Measurements from ENCODE around the gene KLHDC8A. TPM values are rescaled to one million over a fixed set of nuclear protein-coding genes. Genes with fewer than 3 reads are reported as not detected.

Gene KLHDC8A
- total and polyA plus RNA-seq, 9 of the 15 experiments (the other 6 are each of a cell fraction or from before 2014, with no cell fraction given) = 0.01 to 0.54 (median 0.04) TPM; not detected in 6

DNA sequence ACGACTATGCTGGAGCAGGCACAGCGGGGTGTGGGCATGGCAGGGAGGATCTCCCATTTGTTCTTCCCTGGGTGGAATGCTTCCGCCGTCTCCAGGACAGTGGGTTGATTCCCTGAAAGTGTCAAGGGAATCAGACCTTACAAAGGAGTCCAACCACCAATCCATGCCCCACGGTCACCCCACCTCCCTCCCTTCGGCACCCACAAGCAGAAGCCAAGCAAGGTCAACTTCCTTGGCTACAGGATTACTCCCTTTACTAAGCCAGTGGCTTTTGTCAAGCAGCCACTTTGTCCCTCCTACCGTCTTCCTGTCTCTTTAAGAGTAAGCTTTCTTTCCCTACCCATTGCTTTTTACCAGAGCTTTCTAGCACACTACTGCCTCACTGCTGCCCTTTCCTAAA is 19.2 kb downstream of the KLHDC8A start:
- ChIA-PET CTCF (ENCODE audit: low intra/inter-chr PET ratio) (interaction anchor here (2.8 kb wide), 1 partner anchor 186 kb away, joined by 28 read pairs; no protein-coding TSS in a partner anchor), POLR2A (interaction anchor here (0.6 to 1.1 kb wide), 2 partner anchors 12 to 69 kb away, joined by 3 to 4 read pairs; no protein-coding TSS in a partner anchor)
- H3K9me1 ChIP-seq (ENCODE audit: control insufficient read depth, insufficient read depth, low read length) = no peaks in the 10 kb centered on the region
- no peaks in the 10 kb centered on the region for H3K36me3 ChIP-seq (ENCODE audit: control insufficient read depth, insufficient read depth, low read length)
- no peak overlapping the region for H3K27ac ChIP-seq (ENCODE audit: extremely low read depth, low read depth, low read length)
- FAIRE-seq = no peak
- no peak overlapping the region for H3K4me3 ChIP-seq
- no TSS peak for BruUV-seq (replicated peaks)
- H4K20me1 ChIP-seq (replicated peaks; ENCODE audit: control insufficient read depth, insufficient read depth, low read length) = peaks cover 4% of the 10 kb centered on the region; the same call in 1 of the 2 replicates
- H3K4me2 ChIP-seq (ENCODE audit: insufficient read depth, low read length) = no peak overlapping the region
- intact Hi-C loops (cut with micrococcal nuclease) (no loop called here), in situ Hi-C loops (cut with MboI) (no loop called here)
- ATAC-seq = no peak
- H3K9me3 ChIP-seq (replicated peaks; ENCODE audit: control insufficient read depth, insufficient read depth, low read depth, low read length) = no peaks in the 10 kb centered on the region
- no peak overlapping the region for H3K9ac ChIP-seq (ENCODE audit: insufficient read depth in 1 of 2, low read depth in 2 of 2, low read length in 2 of 2)
- WGBS (ENCODE audit: insufficient coverage, low coverage, missing lambda C conversion rate) = under 1% methylated on average over 7 of the region's 7 CpGs
- peaks cover 11 to 52% of the 10 kb centered on the region in 2 experiments for H3K27me3 ChIP-seq (ENCODE audit: control insufficient read depth in 2 of 2, insufficient read depth in 2 of 2, low read length in 2 of 2)
- H3K79me2 ChIP-seq (ENCODE audit: control insufficient read depth, insufficient read depth, low read length) = no peaks in the 10 kb centered on the region
- H2AFZ ChIP-seq (ENCODE audit: low read depth, low read length) = no peak overlapping the region
- no peak for DNase-seq (ENCODE audit: extremely low read depth in 1 of 4, low spot score in 3 of 4)
- no peak for TF ChIP-seq BCOR (IDR thresholded peaks at IDR 0.05)
- no peaks in the 10 kb centered on the region for H3K4me1 ChIP-seq (replicated peaks in 1 of 2; ENCODE audit: control insufficient read depth in 2 of 2, insufficient read depth in 2 of 2, low read length in 2 of 2)

DNA sequence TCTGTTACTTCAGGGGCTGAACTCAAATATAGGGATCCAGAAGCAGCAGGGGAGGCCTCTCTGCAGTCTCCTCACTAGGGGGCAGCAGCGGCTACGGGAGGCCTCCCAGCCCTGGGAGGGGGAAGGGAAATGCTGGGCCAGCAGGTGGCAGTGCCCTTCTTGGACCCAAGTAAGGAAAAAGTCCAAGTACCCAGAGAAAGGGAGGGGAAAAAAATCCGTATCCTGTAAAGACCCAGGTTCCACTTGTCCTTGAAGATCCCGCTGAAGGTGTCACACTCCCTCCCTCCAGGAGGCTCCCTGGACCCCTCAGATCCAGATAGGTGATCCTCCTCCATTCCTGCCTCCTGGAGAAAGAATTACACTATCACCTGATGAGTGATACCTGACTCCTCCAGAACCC is 21.0 kb downstream of the KLHDC8A start:
- peak; percentile 80 for FAIRE-seq
- no peak overlapping the region for H3K27ac ChIP-seq (ENCODE audit: extremely low read depth, low read depth, low read length)
- H3K9me1 ChIP-seq (ENCODE audit: control insufficient read depth, insufficient read depth, low read length) = no peaks in the 10 kb centered on the region
- ATAC-seq = peak; percentile 97
- peak; percentile 83 to 92 (median 88) for DNase-seq (ENCODE audit: extremely low read depth in 1 of 4, low spot score in 3 of 4)
- ChIA-PET CTCF (ENCODE audit: low intra/inter-chr PET ratio) (interaction anchor here (0.6 to 2.8 kb wide), 9 partner anchors 8 to 528 kb away, joined by 3 to 28 read pairs (median 5); no protein-coding TSS in a partner anchor), POLR2A (interaction anchor here (1.0 kb wide), 1 partner anchor 189 kb away, joined by 3 read pairs; no protein-coding TSS in a partner anchor)
- H3K4me1 ChIP-seq (replicated peaks in 1 of 2; ENCODE audit: control insufficient read depth in 2 of 2, insufficient read depth in 2 of 2, low read length in 2 of 2) = no peaks in the 10 kb centered on the region
- no peak overlapping the region for H3K4me3 ChIP-seq
- no peaks in the 10 kb centered on the region; the same call in 1 of the 2 replicates for H4K20me1 ChIP-seq (replicated peaks; ENCODE audit: control insufficient read depth, insufficient read depth, low read length)
- H3K4me2 ChIP-seq (ENCODE audit: insufficient read depth, low read length) = no peak overlapping the region
- H3K9ac ChIP-seq (ENCODE audit: insufficient read depth in 1 of 2, low read depth in 2 of 2, low read length in 2 of 2) = no peak overlapping the region
- no peak overlapping the region for H2AFZ ChIP-seq (ENCODE audit: low read depth, low read length)
- 0% methylated on average over 4 of the region's 4 CpGs for WGBS (ENCODE audit: insufficient coverage, low coverage, missing lambda C conversion rate)
- H3K9me3 ChIP-seq (replicated peaks; ENCODE audit: control insufficient read depth, insufficient read depth, low read depth, low read length) = no peaks in the 10 kb centered on the region
- in situ Hi-C loops (cut with MboI) (no loop called here), intact Hi-C loops (cut with micrococcal nuclease) (loop anchor here (1.0 kb wide), 3 partner anchors 19 to 189 kb away; no protein-coding TSS in a partner anchor)
- peaks cover 16 to 62% of the 10 kb centered on the region in 2 experiments for H3K27me3 ChIP-seq (ENCODE audit: control insufficient read depth in 2 of 2, insufficient read depth in 2 of 2, low read length in 2 of 2)
- BruUV-seq (replicated peaks) = no TSS peak
- no peaks in the 10 kb centered on the region for H3K36me3 ChIP-seq (ENCODE audit: control insufficient read depth, insufficient read depth, low read length)
- H3K79me2 ChIP-seq (ENCODE audit: control insufficient read depth, insufficient read depth, low read length) = no peaks in the 10 kb centered on the region
- TF ChIP-seq TAF15 (IDR thresholded peaks at IDR 0.05; ENCODE audit: low read depth, low read length) (no peak), CREB1 (IDR thresholded peaks at IDR 0.05) (no peak), CREB1 (CRISPR knock-in tag; IDR thresholded peaks at IDR 0.05) (no peak), PHTF2 (CRISPR knock-in tag; IDR thresholded peaks at IDR 0.05) (no peak), ZNF165 (CRISPR knock-in tag; IDR thresholded peaks at IDR 0.05; ENCODE audit: borderline replicate concordance) (0 out of 2 replicates have a peak, but pooled peaks have one; percentile 10)
- TF ChIP-seq, protein P1, sequence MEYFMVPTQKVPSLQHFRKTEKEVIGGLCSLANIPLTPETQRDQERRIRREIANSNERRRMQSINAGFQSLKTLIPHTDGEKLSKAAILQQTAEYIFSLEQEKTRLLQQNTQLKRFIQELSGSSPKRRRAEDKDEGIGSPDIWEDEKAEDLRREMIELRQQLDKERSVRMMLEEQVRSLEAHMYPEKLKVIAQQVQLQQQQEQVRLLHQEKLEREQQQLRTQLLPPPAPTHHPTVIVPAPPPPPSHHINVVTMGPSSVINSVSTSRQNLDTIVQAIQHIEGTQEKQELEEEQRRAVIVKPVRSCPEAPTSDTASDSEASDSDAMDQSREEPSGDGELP (CRISPR knock-in tag; IDR thresholded peaks at IDR 0.05; ENCODE audit: borderline replicate concordance) = peak; percentile 46; the same call in 1 of the 2 replicates
- TF ChIP-seq, protein P2, sequence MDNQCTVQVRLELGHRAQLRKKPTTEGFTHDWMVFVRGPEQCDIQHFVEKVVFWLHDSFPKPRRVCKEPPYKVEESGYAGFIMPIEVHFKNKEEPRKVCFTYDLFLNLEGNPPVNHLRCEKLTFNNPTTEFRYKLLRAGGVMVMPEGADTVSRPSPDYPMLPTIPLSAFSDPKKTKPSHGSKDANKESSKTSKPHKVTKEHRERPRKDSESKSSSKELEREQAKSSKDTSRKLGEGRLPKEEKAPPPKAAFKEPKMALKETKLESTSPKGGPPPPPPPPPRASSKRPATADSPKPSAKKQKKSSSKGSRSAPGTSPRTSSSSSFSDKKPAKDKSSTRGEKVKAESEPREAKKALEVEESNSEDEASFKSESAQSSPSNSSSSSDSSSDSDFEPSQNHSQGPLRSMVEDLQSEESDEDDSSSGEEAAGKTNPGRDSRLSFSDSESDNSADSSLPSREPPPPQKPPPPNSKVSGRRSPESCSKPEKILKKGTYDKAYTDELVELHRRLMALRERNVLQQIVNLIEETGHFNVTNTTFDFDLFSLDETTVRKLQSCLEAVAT (IDR thresholded peaks at IDR 0.05) = peak in 1 of 2 experiments; percentile 67; a peak in 1 of 4 replicates
